Right lobe of liver (tissue), 4 donors: ENCODE data around the gene PIMREG.

Source experiments
- POLR2A ChIP-seq: fragments of 450-650 bp; IDR thresholded peaks from one replicate; pipeline ENCODE4 v1.6.1; 2017; ENCODE audit warnings: antibody characterized with exemption, mild to moderate bottlenecking
- TF ChIP-seq, protein P1 (sequence below), 4 donors: fragments of 200-600 bp in 3 of 4; fragments of 450-650 bp in 1 of 4; IDR thresholded peaks; one replicate each; pipeline versions ENCODE4 v1.5.1 to v1.8.0; 2016 to 2022; ENCODE audit warnings: antibody characterized with exemption in 4 of 4, mild to moderate bottlenecking in 2 of 4
- donor health status: DM: no; HTN: no; CAD: no.
- donor health status: DM: no; HTN: no; CAD: no.
- donor health status: DM: no; HTN: yes; CAD: no.

DNA sequence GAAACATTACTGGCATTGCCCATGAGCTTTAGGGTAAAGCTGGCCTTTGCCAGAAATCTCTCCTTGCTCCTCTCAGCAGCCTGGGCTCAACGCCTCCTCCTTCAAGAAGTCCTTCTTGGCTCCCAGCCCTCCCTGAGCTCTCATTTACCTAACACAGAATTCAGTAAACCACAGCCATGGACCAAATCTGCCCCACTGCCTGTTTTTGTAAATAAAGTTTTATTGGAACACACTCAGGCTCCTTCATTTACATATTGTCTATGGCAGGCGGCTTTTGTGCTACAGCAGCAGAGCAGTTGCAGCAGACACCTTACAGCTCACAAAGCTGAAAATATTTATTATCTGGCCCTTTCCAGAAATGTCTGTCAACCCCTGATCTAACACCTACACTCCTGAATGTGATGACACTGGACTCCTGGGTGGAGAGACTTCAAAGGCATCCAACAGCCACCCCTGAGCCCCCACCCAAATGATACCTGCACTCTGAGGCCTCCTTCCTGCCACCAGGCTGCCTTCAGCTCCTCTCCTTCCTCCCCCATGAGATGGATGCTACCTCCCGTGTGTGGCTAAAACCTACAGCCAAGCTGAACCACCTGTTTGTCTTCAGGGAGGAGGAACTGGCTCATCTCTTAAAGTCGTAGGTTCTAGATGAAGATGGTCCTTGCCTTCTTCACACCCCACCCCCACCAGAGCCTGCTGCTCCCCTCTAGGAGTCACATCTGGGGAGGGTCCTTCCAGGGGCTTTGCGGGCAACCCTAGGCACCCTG is 41.6 kb downstream of the PIMREG start:
- TF ChIP-seq, protein P1, sequence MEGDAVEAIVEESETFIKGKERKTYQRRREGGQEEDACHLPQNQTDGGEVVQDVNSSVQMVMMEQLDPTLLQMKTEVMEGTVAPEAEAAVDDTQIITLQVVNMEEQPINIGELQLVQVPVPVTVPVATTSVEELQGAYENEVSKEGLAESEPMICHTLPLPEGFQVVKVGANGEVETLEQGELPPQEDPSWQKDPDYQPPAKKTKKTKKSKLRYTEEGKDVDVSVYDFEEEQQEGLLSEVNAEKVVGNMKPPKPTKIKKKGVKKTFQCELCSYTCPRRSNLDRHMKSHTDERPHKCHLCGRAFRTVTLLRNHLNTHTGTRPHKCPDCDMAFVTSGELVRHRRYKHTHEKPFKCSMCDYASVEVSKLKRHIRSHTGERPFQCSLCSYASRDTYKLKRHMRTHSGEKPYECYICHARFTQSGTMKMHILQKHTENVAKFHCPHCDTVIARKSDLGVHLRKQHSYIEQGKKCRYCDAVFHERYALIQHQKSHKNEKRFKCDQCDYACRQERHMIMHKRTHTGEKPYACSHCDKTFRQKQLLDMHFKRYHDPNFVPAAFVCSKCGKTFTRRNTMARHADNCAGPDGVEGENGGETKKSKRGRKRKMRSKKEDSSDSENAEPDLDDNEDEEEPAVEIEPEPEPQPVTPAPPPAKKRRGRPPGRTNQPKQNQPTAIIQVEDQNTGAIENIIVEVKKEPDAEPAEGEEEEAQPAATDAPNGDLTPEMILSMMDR (IDR thresholded peaks at IDR 0.05) = no peak
- no peak for TF ChIP-seq POLR2A
